GM12878 (cell line): Measurements from ENCODE around the gene IMMP2L. TPM values are rescaled to one million over a fixed set of nuclear protein-coding genes. Genes with fewer than 3 reads are reported as not detected.

Experiments
- ATAC-seq: fragments of 200-7000 bp; cut with Tn5 transposase; 3 replicates; pipeline ENCODE4 v1.9.1; 2020; ENCODE audit warnings: mild to moderate bottlenecking, moderate library complexity
- BruUV-seq: library from RNA; stranded (reverse); fragments of 400-500 nt; replicated peaks from 2 replicates; lab custom pipeline; 2021; lab: Mats Ljungman, UMichigan
- CTCF ChIA-PET: fragments of 300-600 bp; sonication (Branson Sonifier 250); formaldehyde crosslinking; extraction: SDS; loops from one replicate; lab custom pipeline; 2021; ENCODE audit warnings: inconsistent platforms; lab: Yijun Ruan, JAX
- POLR2A ChIA-PET: fragments of 350-600 bp; formaldehyde crosslinking; extraction: SDS; loops from one replicate; lab custom pipeline; 2021; ENCODE audit warnings: inconsistent platforms; lab: Charles Lee
- RAD21 ChIA-PET: fragments of 300-600 bp; sonication (Branson Sonifier 250); formaldehyde crosslinking; loops from one replicate; lab custom pipeline; 2023; ENCODE audit warnings: antibody characterized with exemption; ENCODE audit not compliant: unreplicated experiment; lab: Charles Lee
- SMC1A ChIA-PET: fragments of 300-600 bp; sonication (Branson Sonifier 250); formaldehyde crosslinking; loops from one replicate; lab custom pipeline; 2023; ENCODE audit not compliant: unreplicated experiment, uncharacterized antibody; lab: Charles Lee
- DNase-seq: peaks from one replicate; pipeline ENCODE4 v3.0.0-alpha.2; 2011; ENCODE audit warnings: low read depth, low spot score
- FAIRE-seq: peaks from 3 replicates; lab custom pipeline; 2011; peaks lifted over from hg19 to GRCh38; lab: Jason Lieb, UNC
- H2AFZ ChIP-seq: 2 replicates; pipeline ENCODE4 v1.6.0; 2011; ENCODE audit warnings: low read depth, low read length, control low read depth; ENCODE audit not compliant: control insufficient read depth
- H3K27ac ChIP-seq: 2 replicates; pipeline ENCODE4 v1.5.1; 2011; ENCODE audit warnings: control low read depth; ENCODE audit not compliant: control insufficient read depth, insufficient read depth
- H3K27me3 ChIP-seq, 2 experiments: replicated peaks in 1 of 2; 2 replicates each; pipeline versions ENCODE4 v1.6.0 to v1.6.1; 2011; ENCODE audit warnings: low read length in 1 of 2; ENCODE audit not compliant: control insufficient read depth in 2 of 2, insufficient read depth in 2 of 2
- H3K36me3 ChIP-seq, 2 experiments: 2 replicates each; pipeline ENCODE4 v1.5.1; 2011; ENCODE audit warnings: low read length in 1 of 2; ENCODE audit not compliant: control insufficient read depth in 2 of 2, insufficient read depth in 2 of 2
- H3K4me1 ChIP-seq: 2 replicates; pipeline ENCODE4 v1.6.1; 2011; ENCODE audit warnings: mild to moderate bottlenecking, low read length, moderate library complexity, mixed read lengths; ENCODE audit not compliant: control insufficient read depth, insufficient read depth
- H3K4me2 ChIP-seq: 2 replicates; pipeline ENCODE4 v1.6.0; 2011; ENCODE audit warnings: control low read depth; ENCODE audit not compliant: control insufficient read depth, insufficient read depth
- H3K4me3 ChIP-seq: fragments of 200-600 bp; sonication (generic); 2 replicates; pipeline ENCODE4 v1.5.1; 2016
- H3K79me2 ChIP-seq: 2 replicates; pipeline ENCODE4 v1.6.0; 2011; ENCODE audit warnings: low read length; ENCODE audit not compliant: control insufficient read depth, insufficient read depth
- H3K9ac ChIP-seq: 2 replicates; pipeline ENCODE4 v1.8.0; 2011; ENCODE audit warnings: low read length, control low read depth, mixed read lengths; ENCODE audit not compliant: control insufficient read depth, insufficient read depth
- H3K9me3 ChIP-seq: replicated peaks from 3 replicates; pipeline ENCODE4 v1.5.1; 2011; ENCODE audit warnings: mild to moderate bottlenecking, low read length; ENCODE audit not compliant: control insufficient read depth, insufficient read depth
- H4K20me1 ChIP-seq: 2 replicates; pipeline ENCODE4 v1.6.0; 2011; ENCODE audit not compliant: control insufficient read depth, insufficient read depth
- CBFB ChIP-seq: IDR thresholded peaks from 2 replicates; pipeline ENCODE4 v1.6.1; 2016; ENCODE audit warnings: antibody characterized with exemption, low read depth
- CREB1 ChIP-seq: IDR thresholded peaks from 2 replicates; pipeline ENCODE4 v1.6.1; 2012; ENCODE audit warnings: low read depth, mild to moderate bottlenecking, inconsistent platforms
- ESRRA ChIP-seq: IDR thresholded peaks from 2 replicates; pipeline ENCODE4 v1.6.1; 2012; ENCODE audit warnings: mild to moderate bottlenecking, low read length, improper control_type of control experiment
- FOXM1 ChIP-seq: IDR thresholded peaks from 2 replicates; pipeline ENCODE4 v1.6.1; 2012; ENCODE audit warnings: low read depth, mild to moderate bottlenecking, inconsistent platforms, low read length, moderate library complexity
- HCFC1 ChIP-seq: fragments of 150-350 bp; IDR thresholded peaks from 2 replicates; pipeline ENCODE4 v1.6.1; 2014; ENCODE audit warnings: low read length
- HDAC2 ChIP-seq: fragments of 200-600 bp; sonication (generic); IDR thresholded peaks from 2 replicates; pipeline ENCODE4 v1.6.1; 2017
- MEF2B ChIP-seq: fragments of 450-650 bp; IDR thresholded peaks from 2 replicates; pipeline ENCODE4 v1.6.1; 2018; ENCODE audit warnings: mild to moderate bottlenecking, moderate library complexity; ENCODE audit not compliant: partially characterized antibody, poor library complexity, severe bottlenecking
- NRF1 ChIP-seq: conservative IDR thresholded peaks from 2 replicates; pipeline ENCODE4 v1.6.1; 2011; ENCODE audit warnings: mild to moderate bottlenecking, low read depth, low read length, improper control_type of control experiment
- RAD51 ChIP-seq: fragments of 450-650 bp; IDR thresholded peaks from 2 replicates; pipeline ENCODE4 v1.6.1; 2016; ENCODE audit warnings: moderate library complexity, mild to moderate bottlenecking, inconsistent platforms
- RFX5 ChIP-seq: IDR thresholded peaks from 2 replicates; pipeline ENCODE4 v1.6.1; 2011; ENCODE audit warnings: low read depth, low read length, improper control_type of control experiment
- STAT3 ChIP-seq: IDR thresholded peaks from 2 replicates; pipeline ENCODE4 v1.6.1; 2011; ENCODE audit warnings: low read depth, low read length, improper control_type of control experiment
- WGBS: methylation state at CpG from one replicate; pipeline ENCODE4 v1.1.6; 2016; ENCODE audit warnings: low lambda C conversion rate; ENCODE audit not compliant: insufficient replicate concordance, insufficient coverage; ENCODE audit errors: missing lambda C conversion rate; 5-methylcytosine and 5-hydroxymethylcytosine counted together
- in situ Hi-C: fragments of 300-500 bp; cut with MboI; formaldehyde crosslinking; loops from 9 replicates; pipeline ENCODE4 v1.14.3; 2018; ENCODE audit warnings: mixed read lengths
- intact Hi-C: fragments of 100-400 bp; cut with micrococcal nuclease; formaldehyde crosslinking; loops from one replicate; pipeline ENCODE4 v1.14.2; 2022; ENCODE audit not compliant: unreplicated experiment
- polyA plus RNA-seq, 11 experiments: library from polyadenylated mRNA; depleted of rRNA in 4 of 11; unstranded in 6 of 11; stranded (reverse) in 5 of 11; fragments of >200 nt; fragmentation: Nextera tagmentation in 4 of 11; fragmentation: Illumina TruSeq in 1 of 11; extraction: Ambion mirVana in 4 of 11; extraction: Trizol in 1 of 11; gene quantifications; 1 replicate in 1 of 11; 2 replicates in 10 of 11; pipeline versions ENCODE4 v1.2.1 to v1.2.3, GENCODE V29; 2011 to 2016; ENCODE audit warnings: inconsistent platforms in 2 of 11, missing spikeins in 2 of 11, low read depth in 1 of 11
- total RNA-seq, 4 experiments: library from RNA; depleted of rRNA in 3 of 4; stranded (reverse); fragments of >200 nt in 3 of 4; fragmentation: Illumina TruSeq in 1 of 4; extraction: Trizol in 1 of 4; gene quantifications; 2 replicates each; pipeline versions ENCODE4 v1.2.1 to v1.2.3, GENCODE V29; 2013 to 2021

IMMP2L gene
- total and polyA plus RNA-seq, 10 of the 15 experiments (the other 5 are each of a cell fraction or from before 2014, with no cell fraction given), result 12.6 to 46.3 (median 19.6) TPM

GRCh38 chr7:111328487-111328886, 233.8 kb downstream of the IMMP2L start:
- TF ChIP-seq MEF2B (no peak), NRF1 (no peak), STAT3 (no peak), FOXM1 (no peak), RFX5 (no peak), CREB1 (no peak), HDAC2 (no peak), HCFC1 (no peak), CBFB (no peak), RAD51 (no peak), ESRRA (no peak)
- BruUV-seq, result no TSS peak
- Histone ChIP-seq H2AFZ (no peak overlapping the region), H3K79me2 (no peaks in the 10 kb centered on the region), H3K9me3 (no peaks in the 10 kb centered on the region; the same call in 1 of the 3 replicates), H3K4me3 (no peak overlapping the region), H3K36me3 (no peaks in the 10 kb centered on the region), H3K4me1 (0 out of 2 replicates have a peak, but pooled peaks cover 3% of the 10 kb centered on the region), H3K27me3 (no peaks in the 10 kb centered on the region), H4K20me1 (no peaks in the 10 kb centered on the region), H3K9ac (no peak overlapping the region), H3K4me2 (no peak overlapping the region), H3K27ac (no peak overlapping the region)
- ChIA-PET RAD21 (no interaction called here), CTCF (interaction anchor here (2.4 kb wide), 1 partner anchor 231 kb away, joined by 6 read pairs; no protein-coding TSS in a partner anchor), SMC1A (interaction anchor here (0.7 to 1.6 kb wide), 6 partner anchors 8 to 404 kb away, joined by 3 to 4 read pairs (median 3); no protein-coding TSS in a partner anchor), POLR2A (interaction anchor here (0.6 kb wide), 1 partner anchor 378 kb away, joined by 3 read pairs; no protein-coding TSS in a partner anchor)
- ATAC-seq (no peak), DNase-seq (no peak), FAIRE-seq (peak; percentile 71)
- in situ Hi-C loops, result loop anchor here (10.0 kb wide), 1 partner anchor 406 kb away; no protein-coding TSS in a partner anchor
- 94% methylated on average over 2 of the region's 2 CpGs for WGBS
- intact Hi-C loops, result loop anchor here (5.0 kb wide), 1 partner anchor 404 kb away; no protein-coding TSS in a partner anchor
